ENCODE results near the gene PTPN20.
A peak's percentile ranks its signal among the peaks of the same experiment; 100 is the strongest.

Gene PTPN20

DNA sequence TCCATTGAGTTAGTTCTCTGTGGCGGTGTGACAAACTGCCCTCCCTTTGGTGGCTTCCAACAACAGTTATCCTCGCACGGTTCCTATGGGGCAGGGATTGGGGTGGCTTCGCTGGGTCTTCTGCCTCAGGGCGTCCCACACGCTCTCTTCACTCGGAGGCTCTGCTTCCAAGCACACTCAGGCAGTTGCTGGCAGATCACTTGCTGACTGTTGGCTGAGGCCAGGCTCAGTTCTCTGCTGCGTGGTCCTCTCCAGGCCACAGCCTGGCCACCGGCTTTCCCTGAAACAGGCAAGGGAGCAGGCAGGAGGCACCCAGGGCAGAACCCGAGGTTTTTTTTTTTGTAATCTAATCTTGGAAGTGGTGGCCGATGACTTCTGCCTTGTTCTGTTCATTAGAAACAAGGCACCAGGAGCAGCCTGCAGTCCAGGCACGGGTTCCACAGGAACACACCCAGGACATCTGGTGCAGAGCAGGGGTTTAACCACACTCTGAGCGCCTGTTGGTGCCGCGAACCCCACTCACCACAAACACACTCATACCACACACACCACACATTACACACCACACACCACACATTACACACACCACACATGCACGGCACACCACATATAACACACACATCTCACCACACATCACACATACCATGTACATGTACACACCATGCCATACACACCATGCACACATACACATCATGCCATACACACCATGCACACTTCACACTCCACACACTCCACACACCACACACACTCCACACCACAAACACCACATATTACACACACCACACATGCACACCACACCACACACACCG, 112.2 kb downstream of the PTPN20 start:
- no peak for DNase-seq

DNA sequence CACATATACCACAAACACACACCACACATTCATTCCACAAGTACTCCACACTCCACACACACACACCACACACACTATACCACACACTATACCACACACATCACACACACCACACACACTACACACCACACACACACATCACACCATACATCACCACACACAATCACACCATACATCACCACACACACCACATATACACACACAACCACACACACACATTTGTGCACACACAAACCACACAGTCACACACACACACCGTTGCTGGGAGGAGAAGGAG, 112.8 kb downstream of the PTPN20 start:
- DNase-seq = no peak

DNA sequence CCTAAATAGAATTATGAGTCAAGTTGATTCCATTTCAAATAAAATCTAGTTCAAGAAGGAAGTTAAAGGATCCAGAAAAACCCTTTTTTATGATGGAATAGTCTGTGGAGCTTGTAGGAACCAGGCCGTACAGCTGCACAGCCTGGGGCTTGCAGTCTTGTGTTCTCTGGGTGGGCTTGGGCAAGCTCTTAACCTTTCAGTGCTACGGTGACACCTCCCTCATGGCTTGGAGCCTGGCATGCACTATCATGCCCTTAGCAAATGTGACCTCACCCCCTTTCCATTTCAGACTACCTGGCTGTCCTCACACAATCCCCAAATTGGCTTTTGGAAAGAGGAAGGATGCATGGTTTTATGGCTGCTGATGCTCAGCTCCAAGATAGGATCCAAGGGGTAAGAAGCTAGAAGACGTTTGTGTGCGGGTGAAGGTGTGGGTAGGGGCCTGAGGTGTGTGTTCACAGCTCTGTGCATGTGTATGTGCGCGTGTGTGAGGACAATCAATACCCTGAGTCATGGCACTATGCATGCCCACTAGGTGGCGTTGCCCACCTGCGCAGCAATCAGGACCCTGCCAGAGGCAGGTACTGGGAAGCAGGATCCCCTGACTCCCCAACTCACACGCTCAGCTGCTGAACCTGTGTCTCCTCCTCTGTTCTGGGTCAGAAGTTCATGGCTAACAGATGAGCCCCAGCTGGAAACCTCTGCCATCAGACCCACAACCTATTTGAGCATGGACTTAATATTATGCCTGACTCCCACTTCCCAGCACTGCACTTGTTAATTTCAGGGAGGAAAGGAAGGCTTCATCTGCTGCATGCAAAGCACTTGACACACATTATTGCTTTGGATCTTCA, 113.4 kb downstream of the PTPN20 start:
- DNase-seq = peak; percentile 34

DNA sequence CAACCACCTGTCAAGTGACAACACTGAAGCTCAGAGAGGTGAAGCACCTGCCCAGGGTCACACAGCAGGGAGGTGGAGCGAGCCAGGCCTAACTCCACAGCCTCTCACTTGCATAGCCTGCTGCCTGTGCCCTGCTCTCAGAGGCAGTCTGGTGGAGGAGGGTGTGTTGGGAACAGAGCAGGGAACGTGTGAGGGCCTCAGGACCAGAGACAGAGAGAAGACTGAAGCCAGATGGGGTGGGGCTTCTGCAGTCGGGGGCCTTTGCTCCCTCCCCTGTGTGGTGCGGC, 114.0 kb downstream of the PTPN20 start:
- DNase-seq = no peak

DNA sequence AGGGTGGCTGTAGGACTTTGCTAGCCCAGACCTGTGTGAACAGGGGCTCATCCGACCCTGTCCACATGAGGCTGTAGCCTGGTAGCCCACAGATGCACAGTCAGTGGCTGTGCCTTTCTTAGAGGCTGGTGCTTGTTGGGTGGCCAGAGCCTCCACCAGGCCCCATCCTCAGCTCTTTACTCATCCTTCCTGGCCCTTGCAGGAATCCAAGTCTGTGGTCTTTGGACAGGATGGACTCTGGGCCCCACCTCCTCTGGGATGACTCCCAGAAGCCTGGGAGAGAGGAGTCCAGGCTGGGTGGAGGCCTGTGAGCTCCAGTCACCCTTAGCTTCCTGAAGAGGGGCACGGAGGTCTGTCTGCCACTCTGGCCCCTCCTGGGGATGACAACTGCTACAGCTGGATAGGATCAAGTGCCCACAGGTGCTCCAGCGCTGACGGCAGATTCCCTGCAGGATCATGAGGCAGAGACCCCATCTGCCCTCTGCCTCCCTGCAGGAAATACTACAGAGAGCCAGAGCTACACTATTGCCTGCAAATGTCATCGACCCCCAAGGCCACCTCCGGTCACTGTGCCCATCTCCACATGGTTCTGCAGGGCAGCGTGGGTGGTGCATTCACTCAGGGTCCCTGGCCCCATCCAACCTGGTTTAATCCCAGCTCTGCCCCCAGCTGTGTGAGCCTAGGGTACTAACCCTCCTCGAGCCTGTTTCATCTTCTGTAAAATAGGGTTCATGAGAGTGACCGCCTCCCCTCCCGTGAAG, 114.5 kb downstream of the PTPN20 start:
- no peak for DNase-seq

DNA sequence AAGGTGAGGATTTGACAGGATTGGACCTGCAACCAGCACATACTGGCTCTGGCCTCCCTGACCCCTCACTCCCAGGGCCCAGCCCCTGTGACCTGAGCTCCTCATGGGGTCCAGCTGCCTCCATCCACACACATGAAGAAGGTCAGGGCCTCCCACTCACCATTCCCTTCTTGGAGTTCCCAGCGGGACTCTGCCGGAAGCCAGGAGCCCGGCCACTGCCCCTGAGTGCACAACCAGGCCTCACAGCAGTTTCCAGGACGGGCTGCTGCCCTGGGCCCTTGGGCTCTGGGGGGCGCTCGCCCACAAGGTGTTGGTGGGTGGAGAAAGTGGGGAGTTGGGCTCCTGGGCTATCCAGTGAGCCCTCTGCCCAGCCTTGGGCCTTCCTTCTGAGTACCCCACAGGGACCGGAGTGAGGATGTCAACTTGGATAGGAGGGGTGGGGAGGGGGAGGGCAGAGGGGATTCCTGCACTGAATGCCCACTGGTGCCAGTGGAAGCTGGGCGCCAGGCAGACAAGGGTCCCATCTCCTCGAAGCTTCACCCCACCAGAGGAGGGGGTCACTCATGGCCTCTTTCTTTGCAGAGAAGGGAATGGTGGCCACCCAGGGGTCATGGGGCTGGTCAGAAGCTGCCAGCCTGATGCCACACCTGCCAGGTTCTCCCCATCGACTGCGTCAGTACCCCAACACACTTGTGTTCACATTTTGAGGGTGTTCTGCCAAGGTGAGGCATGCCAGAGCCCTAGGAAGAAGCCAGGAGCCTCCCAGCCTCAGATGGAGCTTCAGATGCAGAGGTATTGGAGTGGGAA, 115.3 kb downstream of the PTPN20 start:
- DNase-seq = no peak

DNA sequence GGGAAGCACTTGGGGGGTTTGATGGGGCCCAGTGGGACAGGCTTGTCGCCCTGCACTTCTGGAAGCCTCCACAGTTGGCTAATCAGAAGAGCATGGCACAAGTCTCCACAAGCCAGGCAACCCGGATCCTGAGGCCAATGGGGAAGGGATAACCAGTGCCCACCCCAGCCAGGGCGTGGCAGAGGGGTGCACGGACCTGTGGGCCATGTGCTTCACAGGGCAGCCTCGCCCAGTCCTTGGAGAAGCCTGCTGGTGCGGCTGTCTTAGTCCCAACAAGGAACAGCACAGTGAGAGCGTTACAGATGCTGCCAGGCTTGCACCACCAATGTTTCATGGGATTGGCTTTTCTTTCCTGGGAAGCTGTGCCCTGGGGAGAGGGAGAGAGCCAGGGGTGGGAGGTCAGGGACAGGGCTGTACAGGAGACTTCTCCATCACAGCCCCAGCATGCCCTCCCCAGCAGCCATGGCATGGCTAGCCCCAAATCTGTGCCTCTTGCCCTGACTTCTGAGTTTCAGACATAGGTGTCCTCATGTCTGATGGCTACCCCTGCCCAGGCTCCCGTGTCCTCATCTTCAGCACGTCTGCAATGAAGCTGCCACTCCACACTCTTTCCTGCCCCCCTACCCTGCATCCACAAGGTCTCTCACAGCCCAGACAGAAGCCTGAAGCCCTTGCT, 116.0 kb downstream of the PTPN20 start:
- no peak for DNase-seq

DNA sequence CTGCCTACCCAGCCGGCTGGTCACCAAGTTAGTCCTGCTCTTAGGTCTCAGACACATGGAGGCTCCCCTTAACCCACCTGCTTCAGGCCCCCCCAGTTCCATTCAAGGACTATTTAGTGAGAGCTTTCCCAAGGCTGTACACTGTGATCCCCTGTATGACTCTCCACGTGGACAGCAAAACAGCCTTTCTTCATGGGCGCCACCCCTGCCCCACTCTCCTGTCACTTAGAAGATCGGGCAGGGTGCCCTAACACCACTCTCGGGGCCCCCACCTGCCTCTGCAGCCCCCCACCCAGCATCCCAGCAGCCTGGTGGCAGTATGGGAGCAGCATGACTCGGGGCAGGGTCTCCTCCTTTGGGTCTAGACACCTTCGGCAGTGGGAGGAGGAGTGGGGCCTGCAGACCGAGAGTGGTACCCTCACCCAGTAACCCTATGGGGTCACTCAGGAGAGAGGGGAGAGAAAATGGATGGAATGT, 116.6 kb downstream of the PTPN20 start:
- no peak for DNase-seq

DNA sequence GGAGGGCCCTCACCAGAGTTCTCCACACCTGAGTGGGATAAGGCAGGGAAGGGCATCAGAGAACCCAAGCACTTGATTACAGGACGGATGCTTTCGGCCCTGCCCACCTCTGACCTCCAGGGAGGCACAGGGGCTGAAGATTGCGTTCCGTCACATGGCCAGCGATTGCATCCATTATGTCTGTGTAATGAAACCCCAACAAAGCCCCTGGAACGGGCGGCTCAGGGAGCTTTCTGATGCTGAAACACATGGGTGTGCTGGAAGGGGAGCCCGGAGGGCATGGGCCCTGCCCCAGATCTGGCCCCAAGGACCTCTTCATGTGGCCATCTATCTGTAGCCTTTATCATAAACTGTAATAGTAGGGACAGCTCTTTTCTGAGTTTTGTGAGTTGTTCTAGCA, 117.2 kb downstream of the PTPN20 start:
- DNase-seq = no peak

DNA sequence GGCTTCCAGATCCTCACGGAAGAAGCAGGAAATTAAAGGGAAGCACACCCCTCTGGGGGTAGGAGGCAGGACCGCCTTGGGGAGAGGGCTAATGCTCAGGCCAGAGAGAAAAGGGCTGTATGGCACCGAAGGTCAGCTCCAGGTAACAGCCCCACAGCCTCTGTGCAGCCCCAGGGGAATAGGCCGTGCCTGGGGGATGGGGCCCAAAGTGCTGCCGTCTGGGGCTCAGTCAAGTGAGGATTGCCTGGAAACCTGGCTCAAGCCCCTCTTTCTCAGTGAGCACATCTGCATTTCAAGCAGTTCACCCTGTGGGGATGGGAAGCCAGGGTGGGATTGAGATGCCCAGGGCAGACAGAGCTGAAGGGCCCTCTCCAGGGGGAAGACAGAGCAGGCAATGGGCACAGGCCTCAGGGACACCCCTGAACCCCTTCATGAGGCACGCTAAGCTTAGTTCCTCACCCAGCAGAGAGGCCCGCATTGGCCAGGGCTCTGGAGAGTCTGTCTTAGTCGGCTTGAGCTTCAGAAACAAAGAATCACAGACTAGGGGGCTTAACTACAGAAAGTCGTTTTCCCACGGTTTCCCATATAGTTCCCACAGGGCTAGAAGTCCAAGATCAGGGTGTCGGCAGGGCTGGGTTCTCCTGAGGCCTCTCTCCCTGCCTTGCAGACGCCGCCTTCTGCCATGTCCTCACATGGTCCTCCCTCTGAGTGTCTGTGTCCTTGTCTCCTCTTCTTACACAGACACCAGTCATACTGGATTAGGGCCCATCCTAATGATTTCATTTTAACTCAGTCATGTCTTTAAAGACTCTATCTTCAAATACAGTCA, 118.2 kb downstream of the PTPN20 start:
- no peak for DNase-seq

DNA sequence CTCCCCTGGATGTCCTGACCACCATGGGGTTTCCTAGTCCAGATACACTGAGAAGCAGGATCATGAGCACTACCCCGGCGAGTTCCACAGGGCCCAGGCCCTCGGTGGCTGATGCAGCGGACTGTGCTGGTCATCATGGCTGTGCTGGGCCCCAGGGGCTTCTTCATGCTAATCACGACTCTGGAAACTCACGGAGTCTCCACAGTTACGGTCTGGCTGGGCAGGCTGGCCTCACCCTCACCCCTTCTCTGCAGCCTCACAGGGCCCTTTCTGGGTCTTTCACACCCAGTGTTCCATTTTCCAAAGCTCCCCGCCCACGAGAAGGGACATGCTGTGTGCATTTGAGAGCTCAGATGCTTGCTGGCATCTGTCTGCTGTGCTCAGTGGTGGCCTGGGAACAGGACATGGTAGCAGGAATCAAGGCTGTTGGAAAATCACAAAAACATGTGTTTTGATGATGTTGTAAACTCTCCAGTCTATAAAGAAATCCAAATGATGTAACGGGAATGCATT, 119.0 kb downstream of the PTPN20 start:
- no peak for DNase-seq

DNA sequence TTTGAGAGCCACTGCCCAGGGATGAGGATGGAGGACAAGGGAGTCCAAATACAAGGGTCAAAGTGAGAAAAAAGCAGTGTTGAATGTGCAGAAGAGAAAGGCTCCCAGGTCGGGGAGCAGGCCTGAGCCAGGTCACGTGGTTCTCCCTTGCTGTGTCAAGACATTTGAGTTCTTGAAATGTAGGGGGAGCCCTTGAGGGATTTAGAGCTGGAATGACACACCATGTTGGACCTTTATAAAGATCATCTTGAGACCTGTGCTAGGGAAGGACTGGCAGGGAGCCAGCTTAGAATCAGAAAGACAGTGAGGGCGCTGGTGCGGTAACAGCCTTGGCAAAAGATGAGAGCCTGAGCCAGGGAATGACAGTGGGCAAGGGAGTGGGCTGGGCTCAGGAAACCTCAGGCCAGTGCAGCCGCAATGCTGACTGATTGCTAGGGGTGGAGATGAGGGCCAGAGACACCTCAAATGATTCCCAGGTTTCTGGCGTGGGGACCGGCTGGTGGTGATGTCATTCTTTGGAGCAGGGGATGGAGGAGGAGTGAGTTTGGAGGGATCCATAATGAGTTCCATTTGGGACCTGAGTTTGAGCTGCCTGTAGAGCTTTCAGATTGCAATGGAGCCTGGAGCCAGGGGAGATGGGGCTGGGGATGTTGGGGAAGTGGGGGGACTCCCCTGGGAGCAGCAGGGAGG, 120.1 kb downstream of the PTPN20 start:
- no peak for DNase-seq

DNA sequence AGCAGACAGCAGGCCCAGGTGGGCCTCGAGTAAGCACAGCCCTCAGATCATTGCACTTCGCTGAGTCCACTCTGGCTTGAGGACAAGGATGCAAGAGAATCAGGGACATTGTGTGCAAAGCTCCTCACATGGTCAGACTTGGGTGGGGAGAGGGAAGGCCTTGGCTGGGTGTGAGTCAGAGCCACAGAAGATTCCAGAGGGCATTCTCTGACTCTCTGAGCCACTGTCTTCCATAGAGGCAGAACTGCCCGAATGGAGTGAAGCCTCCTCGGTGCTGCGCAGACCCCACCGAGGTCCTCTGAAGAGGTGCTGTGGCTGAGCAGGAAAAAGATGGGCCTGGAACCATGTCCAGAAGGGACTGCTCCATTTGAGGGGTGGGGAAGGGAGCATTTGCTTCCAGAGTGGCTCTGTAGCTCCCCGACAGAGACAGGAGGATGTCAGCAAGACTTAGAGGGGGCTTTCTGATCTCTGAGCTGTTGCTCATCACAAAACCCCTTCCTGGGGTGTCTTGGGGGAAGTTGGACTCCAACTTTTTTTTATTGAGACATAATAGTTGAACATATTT, 120.8 kb downstream of the PTPN20 start:
- no peak for DNase-seq

DNA sequence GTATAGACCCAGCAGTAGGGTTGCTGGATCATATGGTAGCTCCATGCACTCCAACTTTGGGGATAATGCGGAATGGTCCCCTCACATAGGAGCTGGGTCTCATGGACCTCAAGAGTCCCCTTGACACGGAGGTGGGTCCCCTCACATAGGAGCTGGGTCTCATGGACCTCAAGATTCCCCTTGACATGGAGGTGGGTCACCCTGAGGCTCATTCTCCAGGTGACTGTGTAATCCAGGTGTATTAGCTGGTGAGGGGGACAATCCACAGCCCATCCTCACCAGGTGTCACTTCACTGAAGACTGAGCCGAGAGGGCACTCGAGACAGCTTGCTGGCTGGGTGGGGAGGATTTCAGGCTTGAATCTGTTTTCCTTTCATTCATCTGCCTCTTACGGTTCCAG, 121.9 kb downstream of the PTPN20 start:
- DNase-seq = no peak

DNA sequence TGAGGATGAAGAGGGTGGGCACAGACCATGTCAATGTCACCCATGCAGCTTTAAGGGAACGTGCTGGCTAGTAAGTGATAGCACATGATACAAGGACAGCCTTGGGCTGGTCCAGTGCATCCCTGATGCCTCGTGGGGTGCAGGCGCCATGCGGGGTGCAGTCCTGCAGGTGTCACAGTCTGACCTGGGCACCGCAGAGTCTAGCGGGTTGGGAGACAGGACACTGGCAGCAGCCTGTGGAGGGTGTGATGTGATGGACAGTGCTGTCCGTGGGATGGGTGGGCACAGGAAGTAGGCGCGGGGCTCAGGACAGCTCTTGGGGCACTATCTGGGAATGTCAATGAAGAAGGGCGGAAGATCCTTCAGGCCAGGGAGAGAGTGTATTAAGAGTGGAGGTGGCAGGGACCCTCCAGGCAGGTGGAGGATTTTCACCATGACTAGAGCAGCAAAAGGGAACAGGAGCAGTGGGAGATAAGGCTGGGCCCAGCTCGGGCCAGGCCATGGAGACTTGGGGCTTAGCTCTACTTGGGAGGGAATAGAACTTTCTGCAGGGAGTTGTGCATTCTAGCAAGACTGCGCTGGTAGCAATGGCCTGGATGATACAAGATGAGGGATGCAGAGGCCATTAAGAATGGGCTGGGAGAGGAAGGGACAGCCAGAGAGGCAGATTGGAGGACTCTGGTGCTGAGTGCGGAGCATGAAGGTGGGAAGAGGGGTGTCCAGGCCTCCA, 122.5 kb downstream of the PTPN20 start:
- no peak for DNase-seq

DNA sequence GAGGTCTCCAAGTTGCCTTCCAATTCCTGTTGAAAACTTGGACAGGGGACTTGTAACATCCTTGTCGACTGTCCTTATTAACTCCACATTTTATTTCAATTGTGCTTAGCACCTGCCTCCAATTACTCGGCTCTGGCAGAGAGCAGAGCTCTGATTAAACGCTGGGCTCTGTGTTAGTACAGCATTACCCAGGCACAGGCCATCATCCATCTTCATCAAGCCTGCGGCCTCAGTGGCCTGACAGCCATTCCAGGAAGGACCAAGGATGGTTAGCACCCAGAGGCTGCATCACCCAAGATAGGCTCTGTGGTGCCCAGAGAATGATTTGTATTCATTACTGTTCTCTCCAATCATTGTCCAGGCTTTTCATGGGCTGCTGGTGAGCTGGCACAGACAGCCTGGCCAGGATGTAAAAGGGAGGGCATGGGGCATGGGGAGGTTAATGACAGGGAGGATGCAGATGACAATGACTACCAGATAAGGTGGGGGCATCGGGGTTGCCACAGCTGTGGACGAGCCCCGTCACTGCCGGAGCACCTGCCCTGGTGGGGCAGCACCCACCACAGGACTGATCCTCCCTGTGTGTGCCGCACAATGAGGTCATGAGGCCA, 123.3 kb downstream of the PTPN20 start:
- no peak for DNase-seq

DNA sequence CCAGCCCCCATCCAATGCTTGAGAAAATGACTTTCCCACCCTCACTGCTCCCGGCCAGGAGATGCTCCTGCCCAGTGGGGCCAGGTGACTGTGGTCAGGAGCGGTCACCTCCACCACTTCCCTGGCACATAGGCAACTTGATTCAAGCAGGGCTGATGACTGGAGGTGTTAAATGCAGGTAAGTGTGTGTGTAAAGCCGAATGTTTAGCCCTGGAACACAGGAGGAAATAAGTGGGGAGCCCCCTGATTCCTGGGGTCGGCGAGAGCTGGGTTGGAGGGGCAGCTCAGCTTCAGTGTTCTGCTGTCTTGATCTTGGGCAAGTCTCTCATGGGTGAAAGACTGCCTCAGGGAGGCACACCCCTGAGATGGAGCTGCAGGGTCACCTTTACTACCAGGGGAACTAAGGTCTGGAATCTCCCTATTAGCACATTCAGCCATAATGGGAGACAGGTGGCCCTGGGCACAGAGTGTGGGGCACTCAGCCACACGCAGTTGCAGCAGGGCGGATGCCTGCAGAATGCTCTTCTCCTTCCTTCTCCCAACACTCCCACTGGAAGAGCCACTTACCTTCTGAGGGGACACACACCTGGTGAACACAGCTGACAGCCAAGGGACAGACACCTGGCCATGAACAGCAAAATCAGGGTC, 124.1 kb downstream of the PTPN20 start:
- no peak for DNase-seq

DNA sequence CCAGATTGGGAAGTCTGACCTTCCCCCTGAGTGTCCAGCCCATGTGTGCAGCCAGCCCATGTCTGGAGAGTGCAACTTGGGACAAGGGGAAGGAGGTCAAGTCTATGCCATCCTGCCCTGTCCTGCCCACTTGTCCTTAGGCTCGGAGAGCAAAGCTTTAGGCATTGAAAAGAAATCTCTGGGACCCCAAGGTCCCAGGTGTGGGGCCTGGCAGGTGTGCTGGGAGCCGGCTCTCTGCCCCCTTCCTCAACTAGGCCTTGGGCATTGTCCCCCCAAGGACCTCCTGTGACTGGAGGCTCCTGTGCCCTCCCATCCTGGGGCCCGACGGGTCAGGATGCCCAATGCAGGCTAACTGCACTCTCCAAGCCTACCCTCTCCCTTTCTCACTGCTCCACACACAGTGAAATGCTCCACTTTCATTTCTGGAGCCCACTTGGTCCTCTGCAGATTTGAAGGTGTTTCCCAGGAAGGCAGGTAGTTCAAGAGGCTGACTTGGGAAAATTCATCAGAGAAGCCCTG, 124.7 kb downstream of the PTPN20 start:
- DNase-seq = no peak
